HG03066 (cell line): ENCODE results near the gene KBTBD8.

Experiments
- ATAC-seq: cut with Tn5 transposase; IDR thresholded peaks from one replicate; pipeline ENCODE4 v1.9.1; 2021; ENCODE audit warnings: low read depth; ENCODE audit not compliant: unreplicated experiment

Gene KBTBD8

DNA sequence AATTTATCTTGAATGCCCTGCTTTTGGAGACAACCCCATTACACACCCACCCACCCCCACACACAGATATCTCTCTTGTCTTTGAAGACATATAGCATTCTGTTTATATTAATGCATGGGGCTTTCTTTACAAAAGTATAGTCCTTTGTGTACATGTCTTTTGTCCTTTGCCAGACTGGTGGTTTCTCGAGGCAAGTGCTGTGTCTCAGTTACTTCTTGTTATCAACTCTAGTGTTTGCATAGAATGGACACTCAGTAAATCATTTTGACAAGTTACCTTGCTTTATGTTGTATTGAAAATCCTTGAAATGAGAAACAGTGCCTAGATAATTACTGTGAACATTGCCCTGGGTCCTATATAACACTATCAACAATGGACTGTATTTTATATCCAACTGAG lies 33.9 kb downstream of the KBTBD8 start:
- ATAC-seq, result no peak

DNA sequence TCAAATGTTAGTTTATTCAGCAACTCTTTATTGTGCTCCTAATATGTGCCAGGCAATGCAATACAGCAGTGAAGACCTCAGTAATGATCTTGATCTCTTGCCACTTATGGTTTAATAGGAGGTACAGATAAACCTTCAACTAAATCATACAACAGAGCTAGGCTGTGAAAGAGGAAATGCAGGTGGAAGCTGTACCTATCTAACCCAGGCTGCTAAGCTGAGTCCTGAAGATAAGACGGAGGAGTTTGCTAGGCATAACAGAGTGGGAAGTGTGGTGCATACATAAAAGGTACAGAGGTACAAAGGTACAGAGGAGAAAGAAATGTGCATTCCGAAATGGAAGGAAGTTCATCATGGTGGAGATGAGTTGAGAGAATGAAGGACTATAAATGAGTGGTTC lies 35.0 kb downstream of the KBTBD8 start:
- ATAC-seq, result no peak

DNA sequence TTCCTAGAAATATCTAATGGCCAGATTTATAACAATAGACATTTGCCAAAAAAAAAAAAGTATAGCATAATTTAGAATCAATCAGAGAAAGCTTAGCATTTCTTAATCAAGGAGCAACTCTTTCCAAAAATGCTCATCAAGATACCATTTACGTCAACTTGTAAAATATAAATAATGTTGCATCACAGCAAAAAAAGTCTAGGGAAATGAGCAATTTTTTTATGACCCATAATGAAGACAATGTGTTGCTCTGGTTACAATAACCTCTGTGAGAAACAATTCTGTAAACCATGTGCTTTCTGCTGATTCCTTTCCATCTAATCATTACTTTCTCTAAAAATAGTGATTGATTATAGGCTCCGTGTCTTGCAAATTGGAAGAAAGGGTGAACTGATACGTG lies 36.3 kb downstream of the KBTBD8 start:
- ATAC-seq, result no peak

- ATAC-seq, result no peak
These were observed 39.5 kb downstream of the KBTBD8 start for GRCh38 chr3:67037615-67038014.

DNA sequence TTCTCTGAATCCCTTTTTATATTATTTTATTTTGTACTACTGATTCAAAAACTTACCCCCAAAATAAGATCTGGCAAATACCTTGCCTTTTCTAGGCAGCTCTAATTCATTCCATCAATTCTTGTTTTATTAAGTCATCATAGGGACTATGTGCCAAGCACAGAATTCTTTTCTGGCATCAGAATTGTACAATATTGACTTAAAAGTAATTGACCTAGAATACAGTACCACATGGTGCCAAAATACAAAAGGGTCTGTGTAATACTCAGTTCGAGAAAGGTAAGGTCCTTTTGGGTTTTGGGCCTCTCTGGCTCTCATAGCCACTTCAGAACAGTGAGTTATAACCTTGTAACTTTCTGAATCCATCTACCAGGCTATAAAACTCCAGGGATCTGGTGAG lies 46.2 kb downstream of the KBTBD8 start:
- ATAC-seq, result no peak

DNA sequence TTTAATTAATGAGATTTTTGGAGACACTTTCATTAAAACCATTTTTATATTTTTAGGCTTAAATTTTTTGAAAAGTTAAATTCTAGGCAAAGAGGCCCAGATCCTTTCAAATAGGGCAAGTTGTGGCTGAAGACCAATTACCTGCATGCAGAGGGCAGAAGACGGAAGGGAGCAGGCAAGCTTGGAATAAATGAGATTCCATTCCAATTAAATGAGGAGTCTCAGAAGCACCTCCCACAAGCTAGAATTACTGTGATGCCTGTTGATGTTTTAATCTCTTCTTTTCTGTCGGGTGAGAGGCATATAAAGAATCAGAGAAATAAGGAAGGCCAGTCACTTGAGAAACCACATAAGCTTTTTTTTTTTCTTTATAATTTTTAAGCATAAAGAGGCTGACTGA lies 46.8 kb downstream of the KBTBD8 start:
- no peak for ATAC-seq

GRCh38 chr3:67045711-67046465 lies 47.8 kb downstream of the KBTBD8 start:
- ATAC-seq, result no peak

DNA sequence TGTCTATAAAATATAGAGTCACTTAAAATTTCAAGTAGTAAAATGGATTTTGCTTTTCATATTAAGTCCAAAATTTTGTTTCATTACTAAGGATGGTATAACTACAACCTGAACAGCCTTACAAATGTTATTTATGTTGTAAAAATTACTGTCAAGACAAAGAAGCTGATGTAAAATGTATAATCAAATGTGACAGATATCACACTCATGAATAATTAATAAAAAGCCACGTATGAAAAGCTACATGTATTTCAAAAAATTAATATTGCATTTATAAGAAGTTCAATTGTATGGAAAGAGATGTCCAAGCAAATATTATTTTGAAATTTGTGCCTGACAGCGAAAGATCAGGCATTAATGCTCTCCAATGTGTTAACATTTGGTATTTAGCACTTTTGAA lies 48.9 kb downstream of the KBTBD8 start:
- ATAC-seq, result no peak

- ATAC-seq, result peak; percentile 96
These were observed 50.1 kb downstream of the KBTBD8 start for GRCh38 chr3:67048067-67048714.

DNA sequence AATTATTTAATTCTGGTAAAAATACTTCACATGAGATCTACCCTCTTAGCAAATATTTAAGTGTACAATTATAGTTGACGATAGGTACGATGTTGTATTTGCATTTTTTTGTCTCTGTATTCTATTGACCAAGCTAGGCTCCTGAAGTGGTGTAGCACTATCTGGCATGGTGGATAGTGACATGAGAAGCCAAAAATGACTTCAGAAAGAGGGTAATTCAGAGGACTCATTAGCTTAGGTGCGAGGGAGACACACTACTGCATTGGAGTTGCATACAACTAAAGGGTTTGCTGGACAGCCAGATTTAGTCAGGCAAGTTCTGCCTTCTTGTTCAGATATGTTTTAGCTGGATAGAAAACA lies 50.6 kb downstream of the KBTBD8 start:
- peak; percentile 51 for ATAC-seq

GRCh38 chr3:67059443-67059842 lies 61.3 kb downstream of the KBTBD8 start:
- no peak for ATAC-seq
